Measurements from ENCODE around the gene TBC1D9. TPM values are rescaled to one million over a fixed set of nuclear protein-coding genes. Genes with fewer than 3 reads are reported as not detected.

The TBC1D9 gene
- total and polyA plus RNA-seq, 2 donors (not counting 1 experiment from before 2014, with no cell fraction given): 48.9 to 235 TPM

DNA sequence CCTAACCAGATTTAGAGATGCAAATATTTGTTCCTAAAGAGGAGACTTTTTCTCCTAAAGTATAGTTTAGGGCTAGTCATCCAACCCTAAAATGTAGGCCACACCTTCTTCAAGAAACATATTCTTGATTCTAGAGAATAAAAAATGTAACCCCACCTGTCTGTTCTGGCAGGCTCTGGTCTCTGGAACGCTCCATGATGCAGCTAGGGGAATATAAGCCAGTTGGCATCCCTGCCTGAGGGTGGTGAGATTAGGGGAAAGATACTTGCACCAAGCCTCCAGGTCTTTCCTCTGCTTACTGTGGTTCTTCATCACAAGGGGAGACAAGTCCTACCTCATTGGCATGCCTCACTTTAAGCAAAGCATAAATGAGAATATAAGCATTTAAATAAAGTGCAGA lies 21.2 kb upstream of the TBC1D9 start:
- Histone ChIP-seq H3K27ac (ENCODE audit: low read length in 2 of 2) (no peak overlapping the region), H3K4me2 (replicated peaks; ENCODE audit: low read depth, low read length, poor library complexity, severe bottlenecking) (no peak overlapping the region), H2AFZ (ENCODE audit: insufficient read depth, low read depth, low read length, poor library complexity, severe bottlenecking) (no peak overlapping the region), H3K4me1 (ENCODE audit: control insufficient read depth in 2 of 2, insufficient read depth in 2 of 2, low read length in 2 of 2) (peaks cover 17 to 19% of the 10 kb centered on the region in 2 donors), H3K4me3 (ENCODE audit: control extremely low read depth in 1 of 5, extremely low read depth in 1 of 5, insufficient read depth in 1 of 5, low read depth in 2 of 5, low read length in 4 of 5) (no peak overlapping the region), H3K79me2 (ENCODE audit: control insufficient read depth, insufficient read depth, low read length) (no peaks in the 10 kb centered on the region), H3K9ac (ENCODE audit: low read length) (no peak overlapping the region), H3K9me3 (ENCODE audit: control extremely low read depth in 1 of 3, control insufficient read depth in 2 of 3, insufficient read depth in 1 of 3, low read length in 2 of 3) (no peaks in the 10 kb centered on the region), H3K36me3 (replicated peaks in 1 of 2; ENCODE audit: control extremely low read depth in 1 of 2, control insufficient read depth in 1 of 2, extremely low read depth in 1 of 2, insufficient read depth in 2 of 2, low read length in 1 of 2) (no peaks in the 10 kb centered on the region), H3K27me3 (replicated peaks in 1 of 4; ENCODE audit: control extremely low read depth in 1 of 4, control insufficient read depth in 3 of 4, insufficient read depth in 4 of 4, low read length in 3 of 4) (no peaks in the 10 kb centered on the region), H4K20me1 (ENCODE audit: control insufficient read depth, insufficient read depth, low read length, poor library complexity, severe bottlenecking) (no peaks in the 10 kb centered on the region)
- no peaks in the 10 kb centered on the region for H3K27me3 Mint-ChIP-seq
- intact Hi-C loops (cut with micrococcal nuclease): no loop called here
- DNase-seq: no peak
- ATAC-seq (ENCODE audit: low read depth): no peak
- no peak for TF ChIP-seq EZH2 (IDR thresholded peaks at IDR 0.05; ENCODE audit: borderline replicate concordance, insufficient read depth, low read depth, low read length, poor library complexity, severe bottlenecking)
- TF ChIP-seq, protein P1, sequence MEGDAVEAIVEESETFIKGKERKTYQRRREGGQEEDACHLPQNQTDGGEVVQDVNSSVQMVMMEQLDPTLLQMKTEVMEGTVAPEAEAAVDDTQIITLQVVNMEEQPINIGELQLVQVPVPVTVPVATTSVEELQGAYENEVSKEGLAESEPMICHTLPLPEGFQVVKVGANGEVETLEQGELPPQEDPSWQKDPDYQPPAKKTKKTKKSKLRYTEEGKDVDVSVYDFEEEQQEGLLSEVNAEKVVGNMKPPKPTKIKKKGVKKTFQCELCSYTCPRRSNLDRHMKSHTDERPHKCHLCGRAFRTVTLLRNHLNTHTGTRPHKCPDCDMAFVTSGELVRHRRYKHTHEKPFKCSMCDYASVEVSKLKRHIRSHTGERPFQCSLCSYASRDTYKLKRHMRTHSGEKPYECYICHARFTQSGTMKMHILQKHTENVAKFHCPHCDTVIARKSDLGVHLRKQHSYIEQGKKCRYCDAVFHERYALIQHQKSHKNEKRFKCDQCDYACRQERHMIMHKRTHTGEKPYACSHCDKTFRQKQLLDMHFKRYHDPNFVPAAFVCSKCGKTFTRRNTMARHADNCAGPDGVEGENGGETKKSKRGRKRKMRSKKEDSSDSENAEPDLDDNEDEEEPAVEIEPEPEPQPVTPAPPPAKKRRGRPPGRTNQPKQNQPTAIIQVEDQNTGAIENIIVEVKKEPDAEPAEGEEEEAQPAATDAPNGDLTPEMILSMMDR (IDR thresholded peaks at IDR 0.05): no peak
- H3K27ac Mint-ChIP-seq: no peak overlapping the region
- ChIA-PET CTCF (no interaction called here), POLR2A (no interaction called here)
- H3K9me3 Mint-ChIP-seq (ENCODE audit: insufficient read depth): no peaks in the 10 kb centered on the region
- H3K4me3 Mint-ChIP-seq: no peak overlapping the region
- WGBS (ENCODE audit: insufficient coverage): no CpG with 5 or more reads among the region's 1 CpG
- peaks cover 41% of the 10 kb centered on the region for H3K4me1 Mint-ChIP-seq

DNA sequence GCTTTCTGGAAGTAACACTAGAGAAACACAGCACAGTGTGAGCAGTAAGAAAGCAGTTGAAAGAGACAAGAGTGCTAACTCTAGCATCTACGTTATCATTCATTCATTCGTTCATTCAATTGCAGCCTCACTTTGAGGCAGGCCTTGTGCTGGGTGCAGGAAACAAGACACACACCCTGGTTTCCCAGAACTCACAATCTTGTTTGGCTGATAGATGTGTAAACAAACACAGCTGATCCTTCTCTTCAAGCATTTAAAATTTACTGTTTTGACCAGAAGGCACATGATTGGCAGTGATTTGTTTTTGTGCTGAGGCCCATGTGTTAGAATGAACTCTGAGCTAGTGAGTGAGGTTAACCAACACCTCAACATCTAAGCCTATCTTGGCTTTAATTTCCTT lies 20.4 kb upstream of the TBC1D9 start:
- POLR2A ChIA-PET: no interaction called here
- Histone ChIP-seq H3K27me3 (replicated peaks in 1 of 4; ENCODE audit: control extremely low read depth in 1 of 4, control insufficient read depth in 3 of 4, insufficient read depth in 4 of 4, low read length in 3 of 4) (no peaks in the 10 kb centered on the region), H3K4me1 (ENCODE audit: control insufficient read depth in 2 of 2, insufficient read depth in 2 of 2, low read length in 2 of 2) (peaks cover 16 to 17% of the 10 kb centered on the region in 2 donors), H4K20me1 (ENCODE audit: control insufficient read depth, insufficient read depth, low read length, poor library complexity, severe bottlenecking) (no peaks in the 10 kb centered on the region), H3K9ac (ENCODE audit: low read length) (no peak overlapping the region), H3K36me3 (replicated peaks in 1 of 2; ENCODE audit: control extremely low read depth in 1 of 2, control insufficient read depth in 1 of 2, extremely low read depth in 1 of 2, insufficient read depth in 2 of 2, low read length in 1 of 2) (no peaks in the 10 kb centered on the region), H3K4me2 (replicated peaks; ENCODE audit: low read depth, low read length, poor library complexity, severe bottlenecking) (no peak overlapping the region), H2AFZ (ENCODE audit: insufficient read depth, low read depth, low read length, poor library complexity, severe bottlenecking) (no peak overlapping the region), H3K9me3 (ENCODE audit: control extremely low read depth in 1 of 3, control insufficient read depth in 2 of 3, insufficient read depth in 1 of 3, low read length in 2 of 3) (peaks cover 0 to 2% (median 1%) of the 10 kb centered on the region in 3 donors), H3K79me2 (ENCODE audit: control insufficient read depth, insufficient read depth, low read length) (no peaks in the 10 kb centered on the region), H3K4me3 (ENCODE audit: control extremely low read depth in 1 of 5, extremely low read depth in 1 of 5, insufficient read depth in 1 of 5, low read depth in 2 of 5, low read length in 4 of 5) (no peak overlapping the region), H3K27ac (ENCODE audit: low read length in 2 of 2) (no peak overlapping the region)
- ATAC-seq (ENCODE audit: low read depth): no peak
- H3K4me3 Mint-ChIP-seq: no peak overlapping the region
- H3K27me3 Mint-ChIP-seq: no peaks in the 10 kb centered on the region
- no peak for DNase-seq
- intact Hi-C loops (cut with micrococcal nuclease): no loop called here
- H3K4me1 Mint-ChIP-seq: peaks cover 34% of the 10 kb centered on the region
- WGBS (ENCODE audit: insufficient coverage): no CpG with 5 or more reads among the region's 2 CpGs
- no peak overlapping the region for H3K27ac Mint-ChIP-seq
- CTCF ChIA-PET: no interaction called here
- TF ChIP-seq, protein P1 (IDR thresholded peaks at IDR 0.05): no peak
- no peak for TF ChIP-seq EZH2 (IDR thresholded peaks at IDR 0.05; ENCODE audit: borderline replicate concordance, insufficient read depth, low read depth, low read length, poor library complexity, severe bottlenecking)
- H3K9me3 Mint-ChIP-seq (ENCODE audit: insufficient read depth): no peaks in the 10 kb centered on the region

Measured in B cell (primary cell).